Mesenchymal stem cell (in vitro differentiated cells and primary cell): Measurements from ENCODE around the gene SYNE2.
A peak's percentile ranks its signal among the peaks of the same experiment; 100 is the strongest.

Source experiments
- DNase-seq: peaks from one replicate; pipeline ENCODE4 v3.0.0-alpha.2; 2013
- H2AFZ ChIP-seq: one replicate; pipeline ENCODE4 v1.6.1; 2013; ENCODE audit warnings: low read depth, mild to moderate bottlenecking, control low read depth, inconsistent platforms, low read length, moderate library complexity
- H2AK5ac ChIP-seq: 2 replicates; pipeline ENCODE4 v1.6.1; 2013; ENCODE audit warnings: low read length, moderate library complexity, mild to moderate bottlenecking, inconsistent platforms; ENCODE audit not compliant: severe bottlenecking
- H2BK120ac ChIP-seq: one replicate; pipeline ENCODE4 v1.6.1; 2013; ENCODE audit warnings: low read depth, mild to moderate bottlenecking, inconsistent platforms, low read length, moderate library complexity
- H2BK12ac ChIP-seq, 2 experiments: one replicate each; pipeline ENCODE4 v1.6.1; 2013; ENCODE audit warnings: inconsistent platforms in 2 of 2, low read length in 2 of 2, mild to moderate bottlenecking in 2 of 2, moderate library complexity in 2 of 2, control low read depth in 1 of 2
- H2BK15ac ChIP-seq: one replicate; pipeline ENCODE4 v1.6.1; 2013; ENCODE audit warnings: mild to moderate bottlenecking, low read depth, inconsistent platforms; ENCODE audit not compliant: poor library complexity, severe bottlenecking
- H2BK5ac ChIP-seq: 2 replicates; pipeline ENCODE4 v1.6.1; 2013; ENCODE audit warnings: low read depth, mild to moderate bottlenecking, low read length, control low read depth, inconsistent platforms; ENCODE audit not compliant: poor library complexity, severe bottlenecking
- H3K14ac ChIP-seq, 2 experiments: one replicate each; pipeline ENCODE4 v1.6.1; 2013; ENCODE audit warnings: inconsistent platforms in 2 of 2, low read length in 2 of 2, control low read depth in 1 of 2, mild to moderate bottlenecking in 1 of 2, moderate library complexity in 1 of 2
- H3K18ac ChIP-seq, 2 experiments: one replicate each; pipeline ENCODE4 v1.6.1; 2013; ENCODE audit warnings: inconsistent platforms in 2 of 2, low read length in 2 of 2, control low read depth in 1 of 2, low read depth in 1 of 2, mild to moderate bottlenecking in 1 of 2
- H3K23ac ChIP-seq, 2 experiments: one replicate each; pipeline ENCODE4 v1.6.1; 2013; ENCODE audit warnings: inconsistent platforms in 2 of 2, low read length in 2 of 2, mild to moderate bottlenecking in 2 of 2, moderate library complexity in 2 of 2, control low read depth in 1 of 2
- H3K27ac ChIP-seq: 2 replicates; pipeline ENCODE4 v1.5.1; 2013; ENCODE audit warnings: mild to moderate bottlenecking, moderate library complexity, low read length, control low read depth, inconsistent platforms; ENCODE audit not compliant: poor library complexity, severe bottlenecking
- H3K27me3 ChIP-seq, 2 experiments: 2 replicates each; pipeline versions ENCODE4 v1.6.1 to v1.7.0; 2013; ENCODE audit warnings: low read length in 2 of 2, mild to moderate bottlenecking in 2 of 2, moderate library complexity in 2 of 2, control low read depth in 1 of 2, inconsistent platforms in 1 of 2; ENCODE audit not compliant: control insufficient read depth in 1 of 2, insufficient read depth in 1 of 2
- H3K36me3 ChIP-seq, 2 experiments: 2 replicates each; pipeline versions ENCODE4 v1.6.1 to v1.7.0; 2013; ENCODE audit warnings: low read length in 2 of 2, control low read depth in 1 of 2, inconsistent platforms in 1 of 2, low read depth in 1 of 2, mild to moderate bottlenecking in 1 of 2; ENCODE audit not compliant: insufficient read depth in 2 of 2, control insufficient read depth in 1 of 2
- H3K4ac ChIP-seq, 2 experiments: one replicate each; pipeline ENCODE4 v1.6.1; 2013; ENCODE audit warnings: inconsistent platforms in 2 of 2, low read length in 2 of 2, mild to moderate bottlenecking in 2 of 2, moderate library complexity in 2 of 2, control low read depth in 1 of 2, low read depth in 1 of 2
- H3K4me1 ChIP-seq: 2 replicates; pipeline ENCODE4 v1.6.1; 2013; ENCODE audit warnings: low read depth, low read length, control low read depth; ENCODE audit not compliant: control insufficient read depth, insufficient read depth
- H3K4me2 ChIP-seq: 2 replicates; pipeline ENCODE4 v1.6.1; 2013; ENCODE audit warnings: low read length, mild to moderate bottlenecking, inconsistent platforms; ENCODE audit not compliant: poor library complexity, severe bottlenecking
- H3K4me3 ChIP-seq, 2 experiments: 2 replicates each; pipeline versions ENCODE4 v1.5.1 to v1.7.0; 2013; ENCODE audit warnings: low read length in 2 of 2, mild to moderate bottlenecking in 2 of 2, control low read depth in 1 of 2, low read depth in 1 of 2; ENCODE audit not compliant: insufficient read depth in 1 of 2
- H3K79me1 ChIP-seq: replicated peaks from 2 replicates; pipeline ENCODE4 v1.6.1; 2013; ENCODE audit warnings: mild to moderate bottlenecking, control low read depth, low read length, inconsistent platforms; ENCODE audit not compliant: poor library complexity, severe bottlenecking
- H3K9ac ChIP-seq: 2 replicates; pipeline ENCODE4 v1.7.0; 2013; ENCODE audit warnings: mild to moderate bottlenecking, low read length, moderate library complexity
- H3K9me3 ChIP-seq: 2 replicates; pipeline ENCODE4 v1.7.0; 2013; ENCODE audit warnings: mild to moderate bottlenecking, low read length; ENCODE audit not compliant: control insufficient read depth
- H4K8ac ChIP-seq: one replicate; pipeline ENCODE4 v1.6.1; 2013; ENCODE audit warnings: inconsistent platforms, mild to moderate bottlenecking, low read length, moderate library complexity
- H4K91ac ChIP-seq: one replicate; pipeline ENCODE4 v1.6.1; 2013; ENCODE audit warnings: mild to moderate bottlenecking, low read length, inconsistent platforms
- WGBS: methylation state at CpG from one replicate; pipeline ENCODE4 v1.1.7; 2013; ENCODE audit warnings: mixed read lengths; 5-methylcytosine and 5-hydroxymethylcytosine counted together

SYNE2 gene

DNA sequence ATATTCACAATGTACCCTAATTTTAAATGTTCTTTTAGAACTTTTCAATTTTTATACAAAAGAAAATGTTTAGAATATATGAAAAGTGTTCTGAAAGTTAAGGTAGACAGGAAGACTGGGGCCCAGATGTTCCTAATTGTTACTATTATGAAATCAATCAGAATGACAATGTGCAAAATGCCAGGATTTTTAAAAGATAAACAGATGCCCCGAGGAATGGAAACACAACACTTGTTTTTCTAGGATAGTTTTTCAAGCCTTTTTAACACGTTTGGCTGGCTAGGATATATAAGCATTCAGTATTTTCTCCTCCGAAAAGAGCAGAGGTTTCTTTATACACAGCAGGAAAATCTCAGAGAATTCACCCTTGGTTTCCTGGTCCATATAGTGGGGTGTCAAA lies 334.5 kb downstream of the SYNE2 start:
- Histone ChIP-seq H3K4ac (no peak overlapping the region), H2BK15ac (no peak overlapping the region)

DNA sequence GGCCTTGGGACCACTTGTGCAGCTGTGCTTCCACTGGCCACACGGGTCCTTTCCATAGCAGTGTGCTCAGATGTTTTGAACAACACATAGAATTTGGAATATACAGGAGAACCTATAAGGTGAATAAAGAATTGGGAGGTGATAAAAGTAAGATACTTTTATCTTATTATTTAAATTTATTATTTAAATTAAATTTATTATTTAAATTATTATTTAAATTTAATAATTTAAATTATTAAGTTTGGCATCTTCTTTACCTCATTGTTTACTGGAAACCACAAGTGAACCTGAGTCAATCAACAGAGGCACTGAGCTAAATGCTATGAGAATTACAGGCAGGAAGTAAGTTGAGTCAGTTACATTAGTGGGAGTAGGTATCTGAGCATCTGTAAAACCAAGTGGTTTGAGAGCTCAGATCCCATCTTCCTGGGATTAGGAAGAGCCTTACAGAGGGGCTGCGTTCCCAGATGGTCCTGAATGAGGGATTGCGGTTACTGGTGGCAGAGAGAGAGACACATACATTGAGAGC lies 338.2 kb downstream of the SYNE2 start:
- no peaks in the 10 kb centered on the region for H3K9me3 ChIP-seq
- no peak overlapping the region for H3K4ac ChIP-seq
- peak overlapping the region; percentile 17 for H2BK15ac ChIP-seq
- H3K27ac ChIP-seq: no peak overlapping the region
- no peaks in the 10 kb centered on the region for H3K27me3 ChIP-seq
- no peak overlapping the region for H3K9ac ChIP-seq
- no peak overlapping the region for H3K4me3 ChIP-seq
- H3K4me2 ChIP-seq: no peak overlapping the region
- peaks cover 0 to 10% of the 10 kb centered on the region in 2 experiments for H3K36me3 ChIP-seq
- DNase-seq: no peak
- H2AK5ac ChIP-seq: no peak overlapping the region
- WGBS: 94% methylated on average over 2 of the region's 3 CpGs
- H3K18ac ChIP-seq: no peak overlapping the region
- no peaks in the 10 kb centered on the region for H3K79me1 ChIP-seq
- H2BK12ac ChIP-seq: no peak overlapping the region
- H2AFZ ChIP-seq: no peak overlapping the region
- no peak overlapping the region for H4K8ac ChIP-seq
- H2BK5ac ChIP-seq: no peak overlapping the region
- no peak overlapping the region for H3K14ac ChIP-seq
- H4K91ac ChIP-seq: no peak overlapping the region
- H3K4me1 ChIP-seq: peaks cover 1% of the 10 kb centered on the region
- H3K23ac ChIP-seq: no peak overlapping the region
- H2BK120ac ChIP-seq: no peak overlapping the region

More for the DNA sequence above, 334.5 kb downstream of the SYNE2 start:
- H3K4me3 ChIP-seq: no peak overlapping the region
- H3K4me2 ChIP-seq: no peak overlapping the region
- no peak overlapping the region for H4K8ac ChIP-seq
- DNase-seq: no peak
- no peak overlapping the region for H3K23ac ChIP-seq
- no peak overlapping the region for H4K91ac ChIP-seq
- H3K9me3 ChIP-seq: no peaks in the 10 kb centered on the region
- H3K27me3 ChIP-seq: no peaks in the 10 kb centered on the region
- no peak overlapping the region for H2BK12ac ChIP-seq
- no peak overlapping the region for H3K18ac ChIP-seq
- 45% methylated on average over 3 of the region's 3 CpGs for WGBS
- H3K4me1 ChIP-seq: no peaks in the 10 kb centered on the region
- no peak overlapping the region for H2BK5ac ChIP-seq
- H2AFZ ChIP-seq: no peak overlapping the region
- H3K14ac ChIP-seq: no peak overlapping the region
- H3K79me1 ChIP-seq: no peaks in the 10 kb centered on the region
- no peak overlapping the region for H2AK5ac ChIP-seq
- peaks cover 0 to 21% of the 10 kb centered on the region in 2 experiments for H3K36me3 ChIP-seq
- no peak overlapping the region for H2BK120ac ChIP-seq
- no peak overlapping the region for H3K9ac ChIP-seq
- no peak overlapping the region for H3K27ac ChIP-seq

DNA sequence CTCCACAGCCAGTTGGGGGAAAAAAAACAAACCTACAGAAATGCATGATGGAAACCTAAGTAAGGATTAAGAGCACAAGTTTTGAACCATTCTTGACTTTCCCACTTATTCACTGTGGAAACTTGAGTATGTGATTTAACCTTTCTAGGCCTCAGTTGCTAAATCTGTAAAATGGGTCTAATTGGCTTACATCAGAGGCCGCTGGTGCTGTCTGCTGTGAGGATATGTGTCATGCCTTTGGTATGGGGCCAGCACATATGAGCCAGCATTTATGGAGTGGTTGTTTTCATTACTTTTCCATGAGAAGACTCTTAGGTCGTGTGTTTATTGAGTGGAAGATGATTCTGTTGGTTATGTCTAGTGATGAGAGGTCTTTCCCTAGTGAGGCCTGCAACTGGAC lies 339.0 kb downstream of the SYNE2 start:
- Histone ChIP-seq H3K14ac (no peak overlapping the region), H2BK5ac (no peak overlapping the region), H3K18ac (no peak overlapping the region), H2BK120ac (no peak overlapping the region), H2BK12ac (no peak overlapping the region), H3K4me2 (no peak overlapping the region), H3K4me1 (peaks cover 2% of the 10 kb centered on the region), H3K4me3 (no peak overlapping the region), H3K36me3 (peaks cover 0 to 8% of the 10 kb centered on the region in 2 experiments), H4K91ac (no peak overlapping the region), H3K79me1 (no peaks in the 10 kb centered on the region), H3K9me3 (no peaks in the 10 kb centered on the region), H2AK5ac (no peak overlapping the region), H3K9ac (no peak overlapping the region), H4K8ac (peak overlapping the region; percentile 4), H3K4ac (no peak overlapping the region), H3K27me3 (no peaks in the 10 kb centered on the region), H2BK15ac (no peak overlapping the region), H3K23ac (no peak overlapping the region), H2AFZ (no peak overlapping the region), H3K27ac (no peak overlapping the region)
- WGBS: 6% methylated on average over 2 of the region's 2 CpGs
- DNase-seq: peak; percentile 90

DNA sequence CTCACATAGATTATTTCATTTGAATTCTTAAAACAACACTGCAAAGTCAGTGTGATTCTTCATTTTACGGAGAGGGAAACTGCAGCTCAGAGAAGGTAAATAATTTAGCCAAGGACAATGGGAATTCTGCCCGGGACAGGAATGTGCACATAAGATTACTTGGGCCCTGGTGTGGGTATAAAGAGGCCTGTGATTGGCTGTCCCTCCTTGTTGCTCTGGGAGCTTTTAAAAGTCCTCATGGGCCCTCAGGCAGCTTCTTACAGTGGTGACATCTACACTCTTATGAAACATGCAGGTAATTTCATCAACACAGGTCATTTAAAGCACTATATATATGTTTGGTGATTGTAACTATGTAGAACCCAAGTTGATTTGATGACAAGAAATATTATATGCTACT lies 341.0 kb downstream of the SYNE2 start:
- Histone ChIP-seq H2BK12ac (no peak overlapping the region), H3K79me1 (peaks cover 4% of the 10 kb centered on the region), H3K27ac (no peak overlapping the region), H3K4ac (no peak overlapping the region), H3K9me3 (no peaks in the 10 kb centered on the region), H3K4me1 (peaks cover 6% of the 10 kb centered on the region), H4K8ac (no peak overlapping the region), H2AFZ (no peak overlapping the region), H2BK5ac (no peak overlapping the region), H3K18ac (no peak overlapping the region), H3K14ac (no peak overlapping the region), H2BK15ac (no peak overlapping the region), H3K9ac (no peak overlapping the region), H3K36me3 (peaks cover 0 to 5% of the 10 kb centered on the region in 2 experiments), H2AK5ac (no peak overlapping the region), H3K4me2 (no peak overlapping the region), H3K27me3 (no peaks in the 10 kb centered on the region), H3K23ac (no peak overlapping the region), H4K91ac (no peak overlapping the region), H2BK120ac (no peak overlapping the region), H3K4me3 (no peak overlapping the region)
- 89% methylated on average over 2 of the region's 2 CpGs for WGBS
- DNase-seq: no peak
